Pancreas (tissue), 10 donors: ENCODE results near the gene HMX1. TPM values are rescaled to one million over a fixed set of nuclear protein-coding genes. Genes with fewer than 3 reads are reported as not detected.

Experiments
- ATAC-seq, 4 donors: fragments of 200-7000 bp; cut with Tn5 transposase; one replicate each; pipeline versions ENCODE4 v1.8.0 to v1.9.1; 2020; ENCODE audit warnings: mild to moderate bottlenecking in 4 of 4, moderate library complexity in 4 of 4
- DNase-seq, 6 donors: peaks; one replicate each; pipeline ENCODE4 v3.0.0-alpha.2; 2020
- FAIRE-seq: peaks from 2 replicates; lab custom pipeline; 2012; peaks lifted over from hg19 to GRCh38; lab: Jason Lieb, UNC
- H3K27ac ChIP-seq, 4 donors: fragments of 200-600 bp; sonication (generic); 1 replicate in 3 of 4; 2 replicates in 1 of 4; pipeline versions ENCODE4 v1.5.0 to v1.8.0; 2020
- H3K27me3 ChIP-seq, 4 donors: fragments of 200-600 bp; one replicate each; pipeline ENCODE4 v1.8.0; 2021
- H3K36me3 ChIP-seq, 3 donors: fragments of 200-600 bp; sonication (generic) in 1 of 3; one replicate each; pipeline versions ENCODE4 v1.5.0 to v1.8.0; 2020 to 2021
- H3K4me1 ChIP-seq, 3 donors: fragments of 200-600 bp; one replicate each; pipeline ENCODE4 v1.8.0; 2021
- H3K4me3 ChIP-seq, 4 donors: fragments of 200-600 bp; sonication (generic) in 2 of 4; one replicate each; pipeline versions ENCODE4 v1.5.0 to v1.8.0; 2020 to 2021
- H3K9me3 ChIP-seq, 4 donors: fragments of 200-600 bp; one replicate each; pipeline ENCODE4 v1.8.0; 2021
- WGBS, 2 donors: extraction: QIAGEN DNeasy Blood & Tissue Kit; methylation state at CpG; one replicate each; pipeline ENCODE4 v1.1.7; 2013; 5-methylcytosine and 5-hydroxymethylcytosine counted together
- intact Hi-C, 3 donors: fragments of 100-400 bp; cut with DNase I; formaldehyde crosslinking; loops; one replicate each; pipeline versions ENCODE4 v1.11.1 to v1.14.2; 2022
- polyA plus RNA-seq, 2 donors: library from polyadenylated mRNA; stranded (reverse); fragments of 200-250 nt; gene quantifications; one replicate each; pipeline ENCODE4 v1.2.3, GENCODE V29; 2013
- total RNA-seq, 6 donors: library from RNA; stranded (reverse); fragmentation: NEBNext Ultra II Directional in 4 of 6; extraction: Animal tissue kit (Norgen Biotek cat#: 25700) in 4 of 6; gene quantifications; one replicate each; pipeline versions ENCODE4 v1.2.1 to v1.2.4, GENCODE V29; 2021 to 2023
- TF ChIP-seq, protein P1 (sequence below), 4 donors: fragments of 200-600 bp; sonication (generic) in 3 of 4; IDR thresholded peaks; one replicate each; pipeline versions ENCODE4 v1.5.0 to v1.8.0; 2021; ENCODE audit warnings: antibody characterized with exemption in 4 of 4
- donor health status: healthy with polysubstance abuse.
- donor health status: DM: no; HTN: no; CAD: no; lungs with moderate emphysema.
- donor health status: DM: no; HTN: no; CAD: no.
- donor health status: control.
- donor health status: control.
- donor health status: Bipolar disorder and iron deficiency.
- donor health status: DM: yes; HTN: yes; CAD: no.
- donor health status: DM: no; HTN: no; CAD: no.
- donor health status: DM: no; HTN: no; CAD: no.
- donor health status: DM: yes; HTN: yes; CAD: no.

HMX1 gene
- total and polyA plus RNA-seq, 8 donors: not detected

DNA sequence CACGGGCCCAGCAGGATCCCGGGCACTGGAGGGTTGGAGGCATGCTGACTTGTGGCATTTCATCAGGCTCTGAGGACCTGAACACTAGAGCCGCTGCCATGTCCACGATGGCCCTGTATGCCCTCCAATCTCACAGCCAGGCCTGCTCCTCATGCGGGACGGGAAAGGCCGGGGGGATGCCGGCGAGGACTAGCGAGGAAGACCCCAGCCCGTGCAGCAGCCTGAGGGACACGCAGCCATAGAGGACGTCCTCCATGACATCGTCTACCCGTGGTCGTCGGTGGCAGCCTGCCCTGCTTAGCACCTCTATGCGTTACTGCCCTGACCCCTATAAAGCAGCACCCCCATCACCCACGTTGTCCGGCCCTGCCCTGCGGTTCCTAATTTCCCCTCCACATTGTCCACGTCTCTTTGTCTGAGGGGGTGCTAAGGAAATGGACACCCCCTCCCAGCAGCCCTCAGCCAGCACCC, 32.6 kb downstream of the HMX1 start:
- no peak overlapping the region for H3K27ac ChIP-seq
- H3K4me1 ChIP-seq: no peaks in the 10 kb centered on the region
- DNase-seq (peak in 1 of 6 donors; percentile 36), ATAC-seq (no peak), FAIRE-seq (no peak)
- WGBS, 2 donors: 68 to 74% methylated on average over 22 of the region's 22 CpGs
- H3K36me3 ChIP-seq: no peaks in the 10 kb centered on the region
- no peaks in the 10 kb centered on the region for H3K27me3 ChIP-seq
- H3K9me3 ChIP-seq: no peaks in the 10 kb centered on the region
- TF ChIP-seq, protein P1, sequence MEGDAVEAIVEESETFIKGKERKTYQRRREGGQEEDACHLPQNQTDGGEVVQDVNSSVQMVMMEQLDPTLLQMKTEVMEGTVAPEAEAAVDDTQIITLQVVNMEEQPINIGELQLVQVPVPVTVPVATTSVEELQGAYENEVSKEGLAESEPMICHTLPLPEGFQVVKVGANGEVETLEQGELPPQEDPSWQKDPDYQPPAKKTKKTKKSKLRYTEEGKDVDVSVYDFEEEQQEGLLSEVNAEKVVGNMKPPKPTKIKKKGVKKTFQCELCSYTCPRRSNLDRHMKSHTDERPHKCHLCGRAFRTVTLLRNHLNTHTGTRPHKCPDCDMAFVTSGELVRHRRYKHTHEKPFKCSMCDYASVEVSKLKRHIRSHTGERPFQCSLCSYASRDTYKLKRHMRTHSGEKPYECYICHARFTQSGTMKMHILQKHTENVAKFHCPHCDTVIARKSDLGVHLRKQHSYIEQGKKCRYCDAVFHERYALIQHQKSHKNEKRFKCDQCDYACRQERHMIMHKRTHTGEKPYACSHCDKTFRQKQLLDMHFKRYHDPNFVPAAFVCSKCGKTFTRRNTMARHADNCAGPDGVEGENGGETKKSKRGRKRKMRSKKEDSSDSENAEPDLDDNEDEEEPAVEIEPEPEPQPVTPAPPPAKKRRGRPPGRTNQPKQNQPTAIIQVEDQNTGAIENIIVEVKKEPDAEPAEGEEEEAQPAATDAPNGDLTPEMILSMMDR (IDR thresholded peaks at IDR 0.05): no peak
- intact Hi-C loops: no loop called here
- no peak overlapping the region for H3K4me3 ChIP-seq

DNA sequence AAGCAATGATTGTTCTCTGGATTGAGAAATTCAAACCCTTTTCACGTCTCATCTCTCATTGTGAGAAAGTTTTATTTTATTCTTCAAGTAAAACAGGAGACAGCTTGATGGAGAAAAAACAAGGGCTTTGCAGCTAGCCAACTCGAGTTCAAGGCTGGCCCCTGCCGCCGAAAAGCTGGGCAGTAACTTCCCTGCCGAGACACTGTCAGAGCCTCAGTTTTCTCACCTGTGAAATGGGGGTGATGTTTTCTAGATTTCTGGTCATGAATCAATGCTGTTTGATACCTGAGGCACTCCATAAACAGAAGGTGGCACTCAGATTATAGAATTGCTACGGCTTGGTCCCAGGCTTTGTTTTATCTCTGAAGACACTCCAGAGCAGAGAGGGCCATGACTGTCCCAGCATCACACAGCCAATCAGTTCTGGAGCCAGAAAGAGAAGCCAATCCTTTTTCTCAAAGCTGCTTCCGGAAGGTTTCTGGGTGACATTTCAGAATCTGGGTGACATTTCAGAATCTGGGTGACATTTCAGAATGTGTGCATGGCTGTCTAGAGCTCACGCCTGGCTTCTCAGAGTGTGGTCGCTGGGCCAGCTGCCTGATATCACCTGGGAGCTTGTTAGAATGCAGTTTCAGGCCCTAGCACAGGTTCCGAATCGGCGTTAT, 33.2 kb downstream of the HMX1 start:
- intact Hi-C loops: no loop called here
- ATAC-seq (no peak), FAIRE-seq (no peak), DNase-seq (no peak)
- Histone ChIP-seq H3K27me3 (no peaks in the 10 kb centered on the region), H3K4me1 (no peaks in the 10 kb centered on the region), H3K27ac (no peak overlapping the region), H3K36me3 (no peaks in the 10 kb centered on the region), H3K4me3 (no peak overlapping the region), H3K9me3 (no peaks in the 10 kb centered on the region)
- WGBS, 2 donors: 53 to 66% methylated on average over 12 of the region's 12 CpGs
- TF ChIP-seq, protein P1 (IDR thresholded peaks at IDR 0.05): no peak

DNA sequence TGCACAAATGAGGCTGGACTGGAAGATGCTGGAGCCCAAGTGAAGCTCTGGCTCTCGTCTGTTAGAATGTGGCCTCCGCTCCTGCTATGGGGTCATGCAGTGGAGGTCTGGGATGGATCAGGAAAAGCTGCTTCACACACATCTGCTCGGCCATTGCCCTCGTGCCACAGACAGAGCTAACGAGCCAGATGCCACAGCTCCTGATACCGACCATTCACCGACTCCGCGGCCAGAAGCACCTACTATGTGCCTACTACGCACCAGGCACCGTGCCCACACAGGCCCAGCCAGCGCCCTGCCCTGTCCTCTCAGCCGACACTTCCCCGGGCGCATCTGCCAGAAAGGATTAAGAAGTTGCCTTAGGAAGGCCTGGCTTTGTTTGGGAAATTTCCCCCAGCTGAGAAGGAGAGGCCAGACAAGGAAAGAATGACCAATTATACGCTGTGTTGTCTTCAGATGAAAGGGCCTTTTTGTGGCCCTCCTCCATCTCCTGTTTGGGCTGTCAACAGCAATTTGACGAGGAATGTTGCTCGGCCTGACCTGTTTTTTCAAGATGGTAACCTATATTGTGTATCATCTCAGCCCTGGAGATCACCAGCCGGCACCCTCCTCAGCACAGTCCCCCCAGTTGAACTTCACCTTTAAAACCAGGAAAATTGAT, 34.3 kb downstream of the HMX1 start:
- TF ChIP-seq, protein P1 (IDR thresholded peaks at IDR 0.05): no peak
- no peaks in the 10 kb centered on the region for H3K9me3 ChIP-seq
- intact Hi-C loops: no loop called here
- H3K4me1 ChIP-seq: no peaks in the 10 kb centered on the region
- H3K27ac ChIP-seq: no peak overlapping the region
- H3K4me3 ChIP-seq: no peak overlapping the region
- 48 to 51% methylated on average over 19 of the region's 19 CpGs for WGBS, 2 donors
- no peaks in the 10 kb centered on the region for H3K36me3 ChIP-seq
- H3K27me3 ChIP-seq: no peaks in the 10 kb centered on the region
- DNase-seq (peak in 2 of 6 donors; percentile 43 to 44), ATAC-seq (no peak), FAIRE-seq (no peak)

DNA sequence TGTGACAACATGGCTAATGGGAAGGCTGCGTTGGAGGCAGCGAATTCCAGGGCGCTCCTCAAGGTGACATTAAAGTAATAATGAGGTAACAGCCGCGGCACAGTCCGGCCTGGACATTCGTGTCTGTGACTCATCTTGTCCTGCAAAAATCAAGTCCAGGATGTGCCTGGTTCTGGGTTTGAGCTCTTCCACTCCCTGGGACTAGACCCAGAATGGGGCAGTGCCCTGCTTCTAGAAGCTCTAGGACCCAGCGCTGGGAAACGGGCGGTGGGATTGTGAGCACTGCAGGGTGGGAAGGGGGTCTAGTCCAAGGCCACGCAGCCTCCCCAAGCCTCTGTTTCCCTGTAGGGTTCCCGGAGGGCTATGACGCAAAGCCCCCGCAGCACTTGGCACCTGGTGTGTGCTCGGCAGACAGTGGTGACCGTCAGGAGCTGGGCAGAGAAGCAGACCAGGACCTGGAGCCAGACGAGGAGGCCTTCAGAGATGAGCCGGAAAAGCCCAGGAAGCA, 34.9 kb downstream of the HMX1 start:
- FAIRE-seq: no peak
- Histone ChIP-seq H3K4me3 (no peak overlapping the region), H3K9me3 (no peaks in the 10 kb centered on the region), H3K4me1 (no peaks in the 10 kb centered on the region), H3K36me3 (no peaks in the 10 kb centered on the region), H3K27ac (no peak overlapping the region), H3K27me3 (no peaks in the 10 kb centered on the region)
- ATAC-seq: no peak
- whole genome bisulfite sequencing, 2 donors: 61 to 72% methylated on average over 18 of the region's 18 CpGs
- TF ChIP-seq, protein P1 (IDR thresholded peaks at IDR 0.05): no peak
- intact Hi-C loops: no loop called here
- DNase-seq: peak in 1 of 6 donors; percentile 34
